Endothelial cell of umbilical vein (primary cell): Measurements from ENCODE around the gene ACMSD. TPM values are rescaled to one million over a fixed set of nuclear protein-coding genes. Genes with fewer than 3 reads are reported as not detected.

Source experiments
- BruUV-seq: library from RNA; stranded (reverse); fragments of 400-500 nt; replicated peaks from 2 replicates; lab custom pipeline; 2021; lab: Mats Ljungman, UMichigan
- CTCF ChIA-PET: fragments of 300-600, 350-600 bp; sonication (Branson Sonifier 250); formaldehyde crosslinking; loops from one replicate; lab custom pipeline; 2021; ENCODE audit warnings: antibody characterized with exemption, inconsistent platforms; lab: Charles Lee
- POLR2A ChIA-PET: fragments of 300-600, 350-600 bp; sonication (Branson Sonifier 250); formaldehyde crosslinking; loops from one replicate; lab custom pipeline; 2021; ENCODE audit warnings: antibody characterized with exemption, inconsistent platforms; lab: Charles Lee
- DNase-seq: peaks from one replicate; pipeline ENCODE4 v3.0.0-alpha.2; 2011; ENCODE audit warnings: low read depth, low spot score
- FAIRE-seq: peaks from 2 replicates; lab custom pipeline; 2011; peaks lifted over from hg19 to GRCh38; lab: Jason Lieb, UNC
- H2AFZ ChIP-seq: 2 replicates; pipeline ENCODE4 v1.6.0; 2012; ENCODE audit warnings: low read depth, low read length, control low read depth, inconsistent platforms
- H3K27ac ChIP-seq: 2 replicates; pipeline ENCODE4 v1.5.1; 2011; ENCODE audit warnings: low read depth, mild to moderate bottlenecking, control low read depth, low read length, moderate library complexity; ENCODE audit not compliant: insufficient read depth
- H3K27me3 ChIP-seq, 2 experiments: 2 replicates each; pipeline versions ENCODE4 v1.6.0 to v1.6.1; 2011; ENCODE audit warnings: low read length in 2 of 2, mixed read lengths in 1 of 2; ENCODE audit not compliant: control insufficient read depth in 2 of 2, insufficient read depth in 2 of 2
- H3K36me3 ChIP-seq, 2 experiments: 2 replicates in 1 of 2; 3 replicates in 1 of 2; pipeline ENCODE4 v1.5.1; 2011; ENCODE audit warnings: low read length in 2 of 2, mild to moderate bottlenecking in 1 of 2, moderate library complexity in 1 of 2; ENCODE audit not compliant: control insufficient read depth in 2 of 2, insufficient read depth in 2 of 2; ENCODE audit errors: extremely low read depth in 1 of 2
- H3K4me1 ChIP-seq: 3 replicates; pipeline ENCODE4 v1.5.1; 2011; ENCODE audit warnings: mild to moderate bottlenecking, low read length; ENCODE audit not compliant: control insufficient read depth, insufficient read depth; ENCODE audit errors: extremely low read depth
- H3K4me2 ChIP-seq: 2 replicates; pipeline ENCODE4 v1.6.1; 2011; ENCODE audit warnings: low read length, control low read depth, mixed read lengths; ENCODE audit not compliant: insufficient read depth
- H3K4me3 ChIP-seq, 3 experiments: fragments of 200-600 bp in 1 of 3; sonication (generic), shearing (Covaris generic) in 1 of 3; replicated peaks in 1 of 3; 2 replicates each; pipeline ENCODE4 v1.5.1; 2011 to 2016; ENCODE audit warnings: control low read depth in 3 of 3, low read length in 3 of 3, mild to moderate bottlenecking in 2 of 3, inconsistent platforms in 1 of 3, low read depth in 1 of 3, moderate library complexity in 1 of 3; ENCODE audit not compliant: insufficient read depth in 1 of 3
- H3K79me2 ChIP-seq: 2 replicates; pipeline ENCODE4 v1.6.0; 2012; ENCODE audit warnings: low read length, inconsistent platforms; ENCODE audit not compliant: control insufficient read depth, insufficient read depth
- H3K9ac ChIP-seq: replicated peaks from 2 replicates; pipeline ENCODE3; 2011; ENCODE audit warnings: low read length, control low read depth; ENCODE audit not compliant: insufficient read depth; ENCODE audit errors: extremely low read depth
- H3K9me1 ChIP-seq: replicated peaks from 3 replicates; pipeline ENCODE4 v1.6.0; 2011; ENCODE audit warnings: mild to moderate bottlenecking, low read length; ENCODE audit not compliant: control insufficient read depth, insufficient read depth; ENCODE audit errors: extremely low read depth
- H3K9me3 ChIP-seq: replicated peaks from 2 replicates; pipeline ENCODE4 v1.5.1; 2012; ENCODE audit warnings: low read length, inconsistent platforms; ENCODE audit not compliant: control insufficient read depth, insufficient read depth
- H4K20me1 ChIP-seq: replicated peaks from 2 replicates; pipeline ENCODE3; 2011; ENCODE audit warnings: mild to moderate bottlenecking, low read length; ENCODE audit not compliant: control insufficient read depth, insufficient read depth; ENCODE audit errors: extremely low read depth
- EZH2 ChIP-seq: IDR thresholded peaks from 2 replicates; pipeline ENCODE4 v1.6.1; 2012; ENCODE audit warnings: borderline replicate concordance, low read depth, mild to moderate bottlenecking, moderate library complexity, low read length, inconsistent platforms; ENCODE audit not compliant: severe bottlenecking
- GATA2 ChIP-seq: IDR thresholded peaks from 2 replicates; pipeline ENCODE4 v1.7.0; 2011; ENCODE audit warnings: low read depth, mild to moderate bottlenecking, moderate library complexity, mixed read lengths, low read length; ENCODE audit not compliant: insufficient read length, insufficient read depth
- JUN ChIP-seq: IDR thresholded peaks from 2 replicates; pipeline ENCODE4 v1.6.1; 2011; ENCODE audit warnings: borderline replicate concordance, low read depth; ENCODE audit not compliant: insufficient read length, insufficient read depth
- MYC ChIP-seq: IDR thresholded peaks from one replicate; pipeline ENCODE4 v1.6.1; 2011; ENCODE audit warnings: mild to moderate bottlenecking, low read depth, low read length
- POLR2A ChIP-seq: IDR thresholded peaks from 2 replicates; pipeline ENCODE4 v1.6.1; 2012; ENCODE audit warnings: low read depth, mild to moderate bottlenecking, control low read depth, low read length
- POLR2AphosphoS5 ChIP-seq: IDR thresholded peaks from 2 replicates; pipeline ENCODE4 v1.6.1; 2012; ENCODE audit warnings: low read depth, mild to moderate bottlenecking, control low read depth, low read length, moderate library complexity; ENCODE audit not compliant: insufficient read depth
- dilution Hi-C: fragments of 300-500 bp; cut with MboI; formaldehyde crosslinking; loops from one replicate; pipeline ENCODE4 v1.15.0; 2019; ENCODE audit warnings: low sequenced_read_pairs; ENCODE audit not compliant: extremely low pct_ligation_motif_present
- intact Hi-C: fragments of 100-400 bp; cut with micrococcal nuclease; formaldehyde crosslinking; loops from one replicate; pipeline ENCODE4 v1.10.0; 2022
- polyA plus RNA-seq, 4 experiments: library from polyadenylated mRNA; depleted of rRNA in 3 of 4; stranded (reverse) in 3 of 4; unstranded in 1 of 4; fragments of >200 nt; gene quantifications; 2 replicates each; pipeline versions ENCODE4 v1.2.1 to v1.2.3, GENCODE V29; 2011 to 2012; ENCODE audit warnings: missing spikeins in 1 of 4
- total RNA-seq: library from RNA; stranded (reverse); gene quantifications from 2 replicates; pipeline ENCODE4 v1.2.3, GENCODE V29; 2021
- TF ChIP-seq, protein P1 (sequence below), 2 donors: IDR thresholded peaks; 1 replicate in 1 of 2; 2 replicates in 1 of 2; pipeline ENCODE4 v1.5.1; 2011; ENCODE audit warnings: low read length in 2 of 2, mild to moderate bottlenecking in 2 of 2, moderate library complexity in 2 of 2, control low read depth in 1 of 2, inconsistent platforms in 1 of 2, low read depth in 1 of 2; ENCODE audit not compliant: insufficient read depth in 1 of 2; ENCODE audit errors: extremely low read depth in 1 of 2

ACMSD gene
- total and polyA plus RNA-seq, 2 donors (not counting 3 experiments of a cell fraction or from before 2014, with no cell fraction given): not detected

DNA sequence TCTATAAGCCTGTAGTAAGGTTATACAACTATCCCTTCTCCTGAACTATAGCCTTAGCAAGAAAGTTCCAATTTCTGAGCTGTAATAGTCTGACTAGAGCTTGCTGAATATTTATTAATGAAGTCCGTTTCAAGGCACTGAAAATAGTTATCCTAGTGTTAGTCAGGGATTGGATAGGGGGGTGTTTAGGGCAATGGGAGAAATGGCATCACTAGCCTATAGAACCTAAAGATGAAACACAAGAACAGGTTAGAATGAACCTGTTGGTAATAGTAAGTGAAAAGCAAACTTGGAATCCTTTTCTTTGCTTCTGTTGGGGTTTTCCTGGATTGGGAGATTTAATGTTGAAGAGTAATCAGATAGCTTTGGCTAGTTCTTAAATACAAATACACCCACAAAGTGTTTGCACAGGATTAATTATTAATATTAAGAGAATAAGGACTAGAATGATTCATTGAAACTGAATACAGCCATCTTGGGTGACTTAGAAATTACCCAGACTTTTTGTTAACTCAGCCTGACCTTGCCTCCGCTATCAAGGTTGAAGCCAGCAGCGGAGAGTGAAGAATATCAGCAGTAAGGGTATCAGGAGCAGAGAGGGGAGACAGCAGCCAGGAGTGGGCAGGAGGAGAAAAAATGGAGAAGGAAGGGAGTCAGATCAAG, 94.6 kb downstream of the ACMSD start:
- peaks cover 25% of the 10 kb centered on the region for H4K20me1 ChIP-seq
- no TSS peak for BruUV-seq
- H3K9me1 ChIP-seq: peaks cover 2% of the 10 kb centered on the region
- H3K4me2 ChIP-seq: no peak overlapping the region
- TF ChIP-seq POLR2A (no peak), EZH2 (no peak), POLR2AphosphoS5 (no peak), MYC (no peak), GATA2 (no peak), JUN (no peak)
- TF ChIP-seq, protein P1, sequence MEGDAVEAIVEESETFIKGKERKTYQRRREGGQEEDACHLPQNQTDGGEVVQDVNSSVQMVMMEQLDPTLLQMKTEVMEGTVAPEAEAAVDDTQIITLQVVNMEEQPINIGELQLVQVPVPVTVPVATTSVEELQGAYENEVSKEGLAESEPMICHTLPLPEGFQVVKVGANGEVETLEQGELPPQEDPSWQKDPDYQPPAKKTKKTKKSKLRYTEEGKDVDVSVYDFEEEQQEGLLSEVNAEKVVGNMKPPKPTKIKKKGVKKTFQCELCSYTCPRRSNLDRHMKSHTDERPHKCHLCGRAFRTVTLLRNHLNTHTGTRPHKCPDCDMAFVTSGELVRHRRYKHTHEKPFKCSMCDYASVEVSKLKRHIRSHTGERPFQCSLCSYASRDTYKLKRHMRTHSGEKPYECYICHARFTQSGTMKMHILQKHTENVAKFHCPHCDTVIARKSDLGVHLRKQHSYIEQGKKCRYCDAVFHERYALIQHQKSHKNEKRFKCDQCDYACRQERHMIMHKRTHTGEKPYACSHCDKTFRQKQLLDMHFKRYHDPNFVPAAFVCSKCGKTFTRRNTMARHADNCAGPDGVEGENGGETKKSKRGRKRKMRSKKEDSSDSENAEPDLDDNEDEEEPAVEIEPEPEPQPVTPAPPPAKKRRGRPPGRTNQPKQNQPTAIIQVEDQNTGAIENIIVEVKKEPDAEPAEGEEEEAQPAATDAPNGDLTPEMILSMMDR (IDR thresholded peaks at IDR 0.05; ENCODE audit: extremely low read depth in 1 of 2, insufficient read depth in 1 of 2, low read depth in 1 of 2, low read length in 2 of 2): no peak
- no peak for DNase-seq
- H3K27ac ChIP-seq: no peak overlapping the region
- no peak overlapping the region for H3K9ac ChIP-seq
- intact Hi-C loops: no loop called here
- H3K4me3 ChIP-seq: no peak overlapping the region
- POLR2A ChIA-PET: no interaction called here
- no peak overlapping the region for H2AFZ ChIP-seq
- FAIRE-seq: no peak
- CTCF ChIA-PET: no interaction called here
- dilution Hi-C loops: no loop called here
- peaks cover 14% of the 10 kb centered on the region for H3K4me1 ChIP-seq
- H3K9me3 ChIP-seq: no peaks in the 10 kb centered on the region
- H3K36me3 ChIP-seq: peaks cover 0 to 4% of the 10 kb centered on the region in 2 experiments
- peaks cover 94% of the 10 kb centered on the region for H3K79me2 ChIP-seq
- H3K27me3 ChIP-seq: no peaks in the 10 kb centered on the region
